ENCODE measurements around the gene TBC1D2. TPM values are rescaled to one million over a fixed set of nuclear protein-coding genes. Genes with fewer than 3 reads are reported as not detected.

TBC1D2 gene
- total and polyA plus RNA-seq, 2 of the 13 experiments (the other 11 are each of a cell fraction or from before 2014, with no cell fraction given) = 2.0 to 2.8 TPM

DNA sequence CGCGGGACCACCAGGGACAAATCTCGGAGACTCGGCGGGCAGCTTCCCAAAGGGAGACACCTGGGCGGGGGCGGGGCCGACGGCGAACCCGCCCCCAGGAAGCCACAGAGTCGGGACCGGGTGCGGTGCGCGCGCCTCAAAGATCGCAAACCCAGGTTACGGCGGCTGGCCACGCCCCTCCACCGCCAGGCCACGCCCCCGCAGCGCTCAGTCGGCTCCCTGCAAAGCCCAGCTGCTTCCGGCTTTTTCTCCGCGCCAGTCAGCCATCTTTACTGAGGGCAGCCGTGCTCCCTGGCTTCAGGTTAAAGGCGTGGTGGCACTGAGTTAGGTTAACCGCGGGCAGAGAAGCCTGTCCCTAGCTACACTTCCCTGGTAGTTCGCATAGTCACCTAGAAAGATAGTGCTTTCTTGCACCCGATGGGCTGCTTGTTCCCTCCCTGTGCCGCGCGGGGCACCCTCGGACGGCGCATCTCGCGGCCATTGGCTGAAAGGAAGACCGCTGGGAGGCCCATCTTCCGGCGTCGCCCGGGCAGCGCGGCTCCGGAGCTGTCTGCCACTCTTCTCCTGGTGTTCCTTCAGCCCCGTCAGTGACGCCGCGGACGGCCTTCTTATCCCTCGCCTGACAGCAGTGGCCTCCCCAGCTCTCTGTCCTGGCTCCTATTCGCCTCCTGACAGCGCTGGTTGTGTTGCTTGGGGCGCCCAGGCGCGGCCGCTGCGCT is at the start of gene TBC1D2 (continued):
- peak; percentile 95 for TF ChIP-seq ZNF335 (CRISPR knock-in tag; IDR thresholded peaks at IDR 0.05)
- no peak for TF ChIP-seq TRIM24 (CRISPR knock-in tag; IDR thresholded peaks at IDR 0.05)
- peak; percentile 47 for TF ChIP-seq GABPA (IDR thresholded peaks at IDR 0.05; ENCODE audit: low read depth, low read length)
- peak; percentile 91 for TF ChIP-seq GABPA (CRISPR knock-in tag; IDR thresholded peaks at IDR 0.05; ENCODE audit: low read depth)
- peak; percentile 61 for TF ChIP-seq SRY (CRISPR knock-in tag; IDR thresholded peaks at IDR 0.05)
- no peak for TF ChIP-seq PRPF4 (IDR thresholded peaks at IDR 0.05; ENCODE audit: low read depth, low read length, poor library complexity, severe bottlenecking)
- 0 out of 2 replicates have a peak, but pooled peaks have one; percentile 20 for TF ChIP-seq SIX4 (CRISPR knock-in tag; IDR thresholded peaks at IDR 0.05)
- peak; percentile 46 for TF ChIP-seq SKI (IDR thresholded peaks at IDR 0.05; ENCODE audit: partially characterized antibody)
- no peak for TF ChIP-seq ZFP36L1 (CRISPR knock-in tag; IDR thresholded peaks at IDR 0.05)
- TF ChIP-seq ELF4 (CRISPR knock-in tag; IDR thresholded peaks at IDR 0.05; ENCODE audit: borderline replicate concordance) = peak; percentile 95
- TF ChIP-seq, protein P1, sequence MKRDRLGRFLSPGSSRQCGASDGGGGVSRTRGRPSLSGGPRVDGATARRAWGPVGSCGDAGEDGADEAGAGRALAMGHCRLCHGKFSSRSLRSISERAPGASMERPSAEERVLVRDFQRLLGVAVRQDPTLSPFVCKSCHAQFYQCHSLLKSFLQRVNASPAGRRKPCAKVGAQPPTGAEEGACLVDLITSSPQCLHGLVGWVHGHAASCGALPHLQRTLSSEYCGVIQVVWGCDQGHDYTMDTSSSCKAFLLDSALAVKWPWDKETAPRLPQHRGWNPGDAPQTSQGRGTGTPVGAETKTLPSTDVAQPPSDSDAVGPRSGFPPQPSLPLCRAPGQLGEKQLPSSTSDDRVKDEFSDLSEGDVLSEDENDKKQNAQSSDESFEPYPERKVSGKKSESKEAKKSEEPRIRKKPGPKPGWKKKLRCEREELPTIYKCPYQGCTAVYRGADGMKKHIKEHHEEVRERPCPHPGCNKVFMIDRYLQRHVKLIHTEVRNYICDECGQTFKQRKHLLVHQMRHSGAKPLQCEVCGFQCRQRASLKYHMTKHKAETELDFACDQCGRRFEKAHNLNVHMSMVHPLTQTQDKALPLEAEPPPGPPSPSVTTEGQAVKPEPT (CRISPR knock-in tag; IDR thresholded peaks at IDR 0.05; ENCODE audit: low read depth) = no peak
- TF ChIP-seq, protein P2, sequence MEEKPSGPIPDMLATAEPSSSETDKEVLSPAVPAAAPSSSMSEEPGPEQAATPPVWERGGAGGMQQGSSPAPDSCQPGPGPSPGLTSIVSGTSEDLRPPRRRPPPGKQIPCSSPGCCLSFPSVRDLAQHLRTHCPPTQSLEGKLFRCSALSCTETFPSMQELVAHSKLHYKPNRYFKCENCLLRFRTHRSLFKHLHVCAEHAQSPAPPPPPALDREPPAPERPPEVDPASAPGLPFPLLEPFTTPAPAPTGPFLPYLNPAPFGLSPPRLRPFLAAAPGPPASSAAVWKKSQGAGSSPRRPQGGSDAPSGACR (CRISPR knock-in tag; IDR thresholded peaks at IDR 0.05) = no peak
- peak; percentile 62; the same call in 1 of the 2 replicates for TF ChIP-seq SNAI1 (CRISPR knock-in tag; IDR thresholded peaks at IDR 0.05; ENCODE audit: borderline replicate concordance)
- TF ChIP-seq MEIS2 (CRISPR knock-in tag; IDR thresholded peaks at IDR 0.05) = peak; percentile 51; the same call in 1 of the 2 replicates
- TF ChIP-seq, protein P3, sequence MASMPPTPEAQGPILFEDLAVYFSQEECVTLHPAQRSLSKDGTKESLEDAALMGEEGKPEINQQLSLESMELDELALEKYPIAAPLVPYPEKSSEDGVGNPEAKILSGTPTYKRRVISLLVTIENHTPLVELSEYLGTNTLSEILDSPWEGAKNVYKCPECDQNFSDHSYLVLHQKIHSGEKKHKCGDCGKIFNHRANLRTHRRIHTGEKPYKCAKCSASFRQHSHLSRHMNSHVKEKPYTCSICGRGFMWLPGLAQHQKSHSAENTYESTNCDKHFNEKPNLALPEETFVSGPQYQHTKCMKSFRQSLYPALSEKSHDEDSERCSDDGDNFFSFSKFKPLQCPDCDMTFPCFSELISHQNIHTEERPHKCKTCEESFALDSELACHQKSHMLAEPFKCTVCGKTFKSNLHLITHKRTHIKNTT (CRISPR knock-in tag; IDR thresholded peaks at IDR 0.05) = no peak
- TF ChIP-seq, protein P4, sequence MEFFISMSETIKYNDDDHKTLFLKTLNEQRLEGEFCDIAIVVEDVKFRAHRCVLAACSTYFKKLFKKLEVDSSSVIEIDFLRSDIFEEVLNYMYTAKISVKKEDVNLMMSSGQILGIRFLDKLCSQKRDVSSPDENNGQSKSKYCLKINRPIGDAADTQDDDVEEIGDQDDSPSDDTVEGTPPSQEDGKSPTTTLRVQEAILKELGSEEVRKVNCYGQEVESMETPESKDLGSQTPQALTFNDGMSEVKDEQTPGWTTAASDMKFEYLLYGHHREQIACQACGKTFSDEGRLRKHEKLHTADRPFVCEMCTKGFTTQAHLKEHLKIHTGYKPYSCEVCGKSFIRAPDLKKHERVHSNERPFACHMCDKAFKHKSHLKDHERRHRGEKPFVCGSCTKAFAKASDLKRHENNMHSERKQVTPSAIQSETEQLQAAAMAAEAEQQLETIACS (CRISPR knock-in tag; IDR thresholded peaks at IDR 0.05) = no peak
- TF ChIP-seq ZC3H4 (CRISPR knock-in tag; IDR thresholded peaks at IDR 0.05; ENCODE audit: borderline replicate concordance) = 0 out of 2 replicates have a peak, but pooled peaks have one; percentile 51
- no peak for TF ChIP-seq SRSF9 (IDR thresholded peaks at IDR 0.05; ENCODE audit: borderline replicate concordance, insufficient read depth, low read depth, low read length, poor library complexity, severe bottlenecking)
- TF ChIP-seq ZNF790 (CRISPR knock-in tag; IDR thresholded peaks at IDR 0.05; ENCODE audit: borderline replicate concordance) = no peak; the same call in 1 of the 2 replicates
- no peak; the same call in none of the 2 replicates for TF ChIP-seq HMG20B (CRISPR knock-in tag; conservative IDR thresholded peaks at IDR 0.05)
- peak; percentile 90 for TF ChIP-seq HDAC1 (CRISPR knock-in tag; IDR thresholded peaks at IDR 0.05)
- no peak for TF ChIP-seq JUNB (CRISPR knock-in tag; IDR thresholded peaks at IDR 0.05; ENCODE audit: borderline replicate concordance)
- no peak for TF ChIP-seq ZNF562 (CRISPR knock-in tag; IDR thresholded peaks at IDR 0.05; ENCODE audit: borderline replicate concordance)
- TF ChIP-seq, protein P5, sequence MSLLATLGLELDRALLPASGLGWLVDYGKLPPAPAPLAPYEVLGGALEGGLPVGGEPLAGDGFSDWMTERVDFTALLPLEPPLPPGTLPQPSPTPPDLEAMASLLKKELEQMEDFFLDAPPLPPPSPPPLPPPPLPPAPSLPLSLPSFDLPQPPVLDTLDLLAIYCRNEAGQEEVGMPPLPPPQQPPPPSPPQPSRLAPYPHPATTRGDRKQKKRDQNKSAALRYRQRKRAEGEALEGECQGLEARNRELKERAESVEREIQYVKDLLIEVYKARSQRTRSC (CRISPR knock-in tag; IDR thresholded peaks at IDR 0.05; ENCODE audit: low read depth) = no peak
- TF ChIP-seq STAT5B (CRISPR knock-in tag; IDR thresholded peaks at IDR 0.05) = no peak

Data from HepG2 (cell line).